ENCODE measurements around the gene LEFTY1.
A peak's percentile ranks its signal among the peaks of the same experiment; 100 is the strongest.

Gene LEFTY1

GRCh38 chr1:225896494-225896893 is 7.5 kb upstream of the LEFTY1 start:
- Histone ChIP-seq H4K20me1 (ENCODE audit: insufficient read depth, low read length) (no peaks in the 10 kb centered on the region), H3K4me2 (ENCODE audit: low read length) (peak overlapping the region; percentile 86), H3K9ac (ENCODE audit: low read length) (peak overlapping the region; percentile 59), H3K4me1 (ENCODE audit: low read length) (peaks cover 27% of the 10 kb centered on the region), H3K9me3 (ENCODE audit: insufficient read depth, low read length) (no peaks in the 10 kb centered on the region), H3K79me2 (ENCODE audit: low read length) (no peaks in the 10 kb centered on the region), H2AFZ (ENCODE audit: low read depth, low read length) (peak overlapping the region; percentile 87), H3K27ac (ENCODE audit: low read length) (peak overlapping the region; percentile 76), H3K36me3 (replicated peaks; ENCODE audit: low read depth, low read length) (no peaks in the 10 kb centered on the region), H3K27me3 (ENCODE audit: low read depth, low read length) (no peaks in the 10 kb centered on the region), H3K4me3 (ENCODE audit: low read length) (peak overlapping the region; percentile 63)
- TF ChIP-seq, protein P1, sequence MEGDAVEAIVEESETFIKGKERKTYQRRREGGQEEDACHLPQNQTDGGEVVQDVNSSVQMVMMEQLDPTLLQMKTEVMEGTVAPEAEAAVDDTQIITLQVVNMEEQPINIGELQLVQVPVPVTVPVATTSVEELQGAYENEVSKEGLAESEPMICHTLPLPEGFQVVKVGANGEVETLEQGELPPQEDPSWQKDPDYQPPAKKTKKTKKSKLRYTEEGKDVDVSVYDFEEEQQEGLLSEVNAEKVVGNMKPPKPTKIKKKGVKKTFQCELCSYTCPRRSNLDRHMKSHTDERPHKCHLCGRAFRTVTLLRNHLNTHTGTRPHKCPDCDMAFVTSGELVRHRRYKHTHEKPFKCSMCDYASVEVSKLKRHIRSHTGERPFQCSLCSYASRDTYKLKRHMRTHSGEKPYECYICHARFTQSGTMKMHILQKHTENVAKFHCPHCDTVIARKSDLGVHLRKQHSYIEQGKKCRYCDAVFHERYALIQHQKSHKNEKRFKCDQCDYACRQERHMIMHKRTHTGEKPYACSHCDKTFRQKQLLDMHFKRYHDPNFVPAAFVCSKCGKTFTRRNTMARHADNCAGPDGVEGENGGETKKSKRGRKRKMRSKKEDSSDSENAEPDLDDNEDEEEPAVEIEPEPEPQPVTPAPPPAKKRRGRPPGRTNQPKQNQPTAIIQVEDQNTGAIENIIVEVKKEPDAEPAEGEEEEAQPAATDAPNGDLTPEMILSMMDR (IDR thresholded peaks at IDR 0.05; ENCODE audit: low read depth, low read length): no peak
- TF ChIP-seq EZH2phosphoT487 (IDR thresholded peaks at IDR 0.05; ENCODE audit: low read depth): no peak

- Histone ChIP-seq H3K4me3 (ENCODE audit: low read length) (no peak overlapping the region), H3K27me3 (ENCODE audit: low read depth, low read length) (no peaks in the 10 kb centered on the region), H3K9ac (ENCODE audit: low read length) (no peak overlapping the region), H3K9me3 (ENCODE audit: insufficient read depth, low read length) (no peaks in the 10 kb centered on the region), H4K20me1 (ENCODE audit: insufficient read depth, low read length) (no peaks in the 10 kb centered on the region), H3K4me1 (ENCODE audit: low read length) (peaks cover 15% of the 10 kb centered on the region), H2AFZ (ENCODE audit: low read depth, low read length) (no peak overlapping the region), H3K79me2 (ENCODE audit: low read length) (no peaks in the 10 kb centered on the region), H3K27ac (ENCODE audit: low read length) (no peak overlapping the region), H3K36me3 (replicated peaks; ENCODE audit: low read depth, low read length) (no peaks in the 10 kb centered on the region), H3K4me2 (ENCODE audit: low read length) (no peak overlapping the region)
- TF ChIP-seq EZH2phosphoT487 (IDR thresholded peaks at IDR 0.05; ENCODE audit: low read depth): no peak
- TF ChIP-seq, protein P1 (IDR thresholded peaks at IDR 0.05; ENCODE audit: low read depth, low read length): no peak
Measured at GRCh38 chr1:225892307-225892706, 3.4 kb upstream of the LEFTY1 start.

- Histone ChIP-seq H3K9ac (ENCODE audit: low read length) (no peak overlapping the region), H3K4me2 (ENCODE audit: low read length) (no peak overlapping the region), H3K79me2 (ENCODE audit: low read length) (no peaks in the 10 kb centered on the region), H2AFZ (ENCODE audit: low read depth, low read length) (no peak overlapping the region), H3K4me1 (ENCODE audit: low read length) (peaks cover 6% of the 10 kb centered on the region), H4K20me1 (ENCODE audit: insufficient read depth, low read length) (no peaks in the 10 kb centered on the region), H3K27ac (ENCODE audit: low read length) (no peak overlapping the region), H3K27me3 (ENCODE audit: low read depth, low read length) (no peaks in the 10 kb centered on the region), H3K36me3 (replicated peaks; ENCODE audit: low read depth, low read length) (no peaks in the 10 kb centered on the region), H3K4me3 (ENCODE audit: low read length) (no peak overlapping the region), H3K9me3 (ENCODE audit: insufficient read depth, low read length) (no peaks in the 10 kb centered on the region)
- TF ChIP-seq, protein P1 (IDR thresholded peaks at IDR 0.05; ENCODE audit: low read depth, low read length): no peak
- TF ChIP-seq EZH2phosphoT487 (IDR thresholded peaks at IDR 0.05; ENCODE audit: low read depth): no peak
Measured at GRCh38 chr1:225891229-225891972, 2.5 kb upstream of the LEFTY1 start.

- Histone ChIP-seq H3K27me3 (ENCODE audit: low read depth, low read length) (no peaks in the 10 kb centered on the region), H3K79me2 (ENCODE audit: low read length) (no peaks in the 10 kb centered on the region), H2AFZ (ENCODE audit: low read depth, low read length) (no peak overlapping the region), H3K36me3 (replicated peaks; ENCODE audit: low read depth, low read length) (no peaks in the 10 kb centered on the region), H3K9ac (ENCODE audit: low read length) (no peak overlapping the region), H3K4me1 (ENCODE audit: low read length) (no peaks in the 10 kb centered on the region), H3K4me3 (ENCODE audit: low read length) (no peak overlapping the region), H4K20me1 (ENCODE audit: insufficient read depth, low read length) (no peaks in the 10 kb centered on the region), H3K4me2 (ENCODE audit: low read length) (no peak overlapping the region), H3K9me3 (ENCODE audit: insufficient read depth, low read length) (no peaks in the 10 kb centered on the region), H3K27ac (ENCODE audit: low read length) (no peak overlapping the region)
- TF ChIP-seq, protein P1 (IDR thresholded peaks at IDR 0.05; ENCODE audit: low read depth, low read length): no peak
- no peak for TF ChIP-seq EZH2phosphoT487 (IDR thresholded peaks at IDR 0.05; ENCODE audit: low read depth)
Measured at GRCh38 chr1:225890346-225891228, 1.6 kb upstream of the LEFTY1 start.
